ENCODE measurements around the gene ZER1. TPM values are rescaled to one million over a fixed set of nuclear protein-coding genes. Genes with fewer than 3 reads are reported as not detected.

Gene ZER1
- total RNA-seq, 1 donor from 2014 or later = 33.8 TPM

- Mint-ChIP-seq H3K36me3 (ENCODE audit: low read depth) (no peaks in the 10 kb centered on the region), H3K27me3 (ENCODE audit: low read depth) (no peaks in the 10 kb centered on the region), H3K9me3 (ENCODE audit: low read depth) (no peaks in the 10 kb centered on the region), H3K27ac (ENCODE audit: unreplicated experiment) (no peak overlapping the region), H3K4me3 (ENCODE audit: unreplicated experiment) (no peak overlapping the region), H3K4me1 (ENCODE audit: low read depth) (peaks cover 22% of the 10 kb centered on the region)
- no peak for DNase-seq (ENCODE audit: low spot score)
- no peak for TF ChIP-seq CTCF (IDR thresholded peaks at IDR 0.05)
Observed at GRCh38 chr9:128720841-128721486, 50.8 kb downstream of the ZER1 start.

GRCh38 chr9:128719919-128720605 is 51.7 kb downstream of the ZER1 start:
- no peaks in the 10 kb centered on the region for H3K36me3 Mint-ChIP-seq (ENCODE audit: low read depth)
- H3K27ac Mint-ChIP-seq (ENCODE audit: unreplicated experiment) = no peak overlapping the region
- no peaks in the 10 kb centered on the region for H3K9me3 Mint-ChIP-seq (ENCODE audit: low read depth)
- TF ChIP-seq CTCF (IDR thresholded peaks at IDR 0.05) = no peak
- no peak for DNase-seq (ENCODE audit: low spot score)
- no peaks in the 10 kb centered on the region for H3K27me3 Mint-ChIP-seq (ENCODE audit: low read depth)
- no peak overlapping the region for H3K4me3 Mint-ChIP-seq (ENCODE audit: unreplicated experiment)
- peaks cover 21% of the 10 kb centered on the region for H3K4me1 Mint-ChIP-seq (ENCODE audit: low read depth)

- H3K4me1 Mint-ChIP-seq (ENCODE audit: low read depth) = peaks cover 10% of the 10 kb centered on the region
- no peak overlapping the region for H3K27ac Mint-ChIP-seq (ENCODE audit: unreplicated experiment)
- no peak for DNase-seq (ENCODE audit: low spot score)
Observed at GRCh38 chr9:128718475-128718874, 53.3 kb downstream of the ZER1 start.

GRCh38 chr9:128718047-128718446 is 53.7 kb downstream of the ZER1 start:
- no peak overlapping the region for H3K4me3 Mint-ChIP-seq (ENCODE audit: unreplicated experiment)
- no peaks in the 10 kb centered on the region for H3K27me3 Mint-ChIP-seq (ENCODE audit: low read depth)
- no peak for DNase-seq (ENCODE audit: low spot score)
- H3K27ac Mint-ChIP-seq (ENCODE audit: unreplicated experiment) = no peak overlapping the region
- H3K4me1 Mint-ChIP-seq (ENCODE audit: low read depth) = peaks cover 5% of the 10 kb centered on the region
- no peaks in the 10 kb centered on the region for H3K36me3 Mint-ChIP-seq (ENCODE audit: low read depth)
- H3K9me3 Mint-ChIP-seq (ENCODE audit: low read depth) = no peaks in the 10 kb centered on the region
- TF ChIP-seq CTCF (IDR thresholded peaks at IDR 0.05) = no peak

More at GRCh38 chr9:128718475-128718874, 53.3 kb downstream of the ZER1 start:
- Mint-ChIP-seq H3K4me3 (ENCODE audit: unreplicated experiment) (no peak overlapping the region), H3K36me3 (ENCODE audit: low read depth) (no peaks in the 10 kb centered on the region), H3K9me3 (ENCODE audit: low read depth) (no peaks in the 10 kb centered on the region), H3K27me3 (ENCODE audit: low read depth) (no peaks in the 10 kb centered on the region)
- no peak for TF ChIP-seq CTCF (IDR thresholded peaks at IDR 0.05)

- no peak for TF ChIP-seq CTCF (IDR thresholded peaks at IDR 0.05)
- peak; percentile 51 for DNase-seq (ENCODE audit: low spot score)
- Mint-ChIP-seq H3K9me3 (ENCODE audit: low read depth) (no peaks in the 10 kb centered on the region), H3K4me3 (ENCODE audit: unreplicated experiment) (no peak overlapping the region), H3K27me3 (ENCODE audit: low read depth) (no peaks in the 10 kb centered on the region), H3K36me3 (ENCODE audit: low read depth) (no peaks in the 10 kb centered on the region), H3K4me1 (ENCODE audit: low read depth) (no peaks in the 10 kb centered on the region), H3K27ac (ENCODE audit: unreplicated experiment) (no peak overlapping the region)
Observed at GRCh38 chr9:128716581-128717254, 55.0 kb downstream of the ZER1 start.
